ENCODE results near the gene NLRP6. TPM values are rescaled to one million over a fixed set of nuclear protein-coding genes. Genes with fewer than 3 reads are reported as not detected.
"Not testable (repeated sequence)": the region's sequence is repeated elsewhere in the genome, so short reads cannot be mapped to it uniquely, and the experiment has no call there.

Gene NLRP6
- total and polyA plus RNA-seq, 8 donors = 0.06 to 1.5 (median 0.17) TPM; not detected in 4

DNA sequence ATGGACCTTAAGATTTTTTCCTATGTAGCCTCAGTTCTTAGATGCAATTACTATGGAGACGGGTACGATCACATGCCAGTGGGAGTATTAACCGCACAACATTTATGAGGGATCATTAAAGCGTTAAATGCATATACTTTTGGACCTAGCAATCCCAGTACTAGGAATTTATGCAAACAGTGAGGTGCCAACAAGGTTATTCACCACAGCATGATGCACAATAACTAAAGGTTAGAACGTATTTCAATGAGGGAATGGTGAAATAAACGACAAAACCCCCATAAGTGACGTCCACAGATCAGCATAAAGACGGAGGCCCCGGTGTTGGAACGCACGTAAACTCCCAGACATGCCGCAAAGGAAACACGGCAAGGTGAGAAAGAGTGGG, 42.6 kb upstream of the NLRP6 start:
- H3K36me3 ChIP-seq = peaks cover 0 to 20% of the 10 kb centered on the region in 2 donors
- intact Hi-C loops (cut with DNase I) = no loop called here
- H3K4me3 ChIP-seq = peak overlapping the region; percentile 77 to 99
- H3K9me3 ChIP-seq = no peaks in the 10 kb centered on the region
- peak overlapping the region; percentile 80 to 99 for H3K27ac ChIP-seq
- ATAC-seq (peak; percentile 5), DNase-seq (no peak)
- H3K27me3 ChIP-seq = no peaks in the 10 kb centered on the region
- peaks cover 12 to 33% of the 10 kb centered on the region in 2 donors for H3K4me1 ChIP-seq
- TF ChIP-seq, protein P1, sequence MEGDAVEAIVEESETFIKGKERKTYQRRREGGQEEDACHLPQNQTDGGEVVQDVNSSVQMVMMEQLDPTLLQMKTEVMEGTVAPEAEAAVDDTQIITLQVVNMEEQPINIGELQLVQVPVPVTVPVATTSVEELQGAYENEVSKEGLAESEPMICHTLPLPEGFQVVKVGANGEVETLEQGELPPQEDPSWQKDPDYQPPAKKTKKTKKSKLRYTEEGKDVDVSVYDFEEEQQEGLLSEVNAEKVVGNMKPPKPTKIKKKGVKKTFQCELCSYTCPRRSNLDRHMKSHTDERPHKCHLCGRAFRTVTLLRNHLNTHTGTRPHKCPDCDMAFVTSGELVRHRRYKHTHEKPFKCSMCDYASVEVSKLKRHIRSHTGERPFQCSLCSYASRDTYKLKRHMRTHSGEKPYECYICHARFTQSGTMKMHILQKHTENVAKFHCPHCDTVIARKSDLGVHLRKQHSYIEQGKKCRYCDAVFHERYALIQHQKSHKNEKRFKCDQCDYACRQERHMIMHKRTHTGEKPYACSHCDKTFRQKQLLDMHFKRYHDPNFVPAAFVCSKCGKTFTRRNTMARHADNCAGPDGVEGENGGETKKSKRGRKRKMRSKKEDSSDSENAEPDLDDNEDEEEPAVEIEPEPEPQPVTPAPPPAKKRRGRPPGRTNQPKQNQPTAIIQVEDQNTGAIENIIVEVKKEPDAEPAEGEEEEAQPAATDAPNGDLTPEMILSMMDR (IDR thresholded peaks at IDR 0.05) = no peak

DNA sequence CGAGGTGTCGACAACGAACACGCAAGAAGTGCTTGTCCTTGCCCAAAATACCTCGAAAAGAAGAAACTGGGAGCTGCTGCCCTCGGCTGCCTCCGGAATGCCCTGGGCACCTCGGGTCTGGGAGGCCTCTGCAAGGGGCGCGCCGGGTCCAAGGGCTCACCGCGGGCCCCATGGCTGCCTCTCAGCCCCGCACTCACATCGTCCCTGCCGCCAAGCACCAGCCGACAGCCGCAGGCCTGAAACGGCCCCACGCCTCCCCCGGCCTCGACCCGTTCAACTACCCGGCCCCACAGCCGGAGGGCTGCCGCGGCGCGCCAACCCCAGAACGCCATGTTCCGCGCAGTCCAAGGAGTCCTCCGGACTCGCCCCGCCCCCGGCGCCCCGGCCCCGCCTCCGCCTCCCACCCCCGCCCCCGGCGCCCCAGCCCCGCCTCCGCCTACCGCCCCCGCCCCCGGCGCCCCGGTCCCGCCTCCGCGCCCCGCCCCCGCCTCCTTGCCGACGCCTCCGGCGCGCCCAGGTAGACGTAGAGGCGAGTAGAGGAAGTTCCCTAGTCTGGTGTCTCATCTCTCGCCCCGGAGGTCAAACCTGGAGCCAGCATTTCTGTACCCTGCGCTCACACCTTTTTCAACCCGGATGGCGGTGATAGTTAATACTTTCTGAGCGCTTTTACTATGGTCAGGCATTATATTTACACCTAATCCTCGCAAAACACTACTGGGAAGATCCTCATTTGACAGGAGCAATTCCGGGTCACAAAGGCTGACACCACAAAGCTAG, 42.0 kb upstream of the NLRP6 start, which contains the start of gene SIRT3:
Gene SIRT3 (minus strand): TSS at position 346 of the 777 bp plus-strand sequence. CDS start 14 bp downstream, at position 332.
- peak within 1 kb of the TSS; percentile 97 to 99 for H3K4me3 ChIP-seq
- peak within 1 kb of the TSS; percentile 93 to 99 for H3K27ac ChIP-seq
- intact Hi-C loops (cut with DNase I) = no loop called here
- peaks cover 0 to 26% of the 10 kb centered on the region in 2 donors for H3K36me3 ChIP-seq
- peaks cover 12 to 33% of the 10 kb centered on the region in 2 donors for H3K4me1 ChIP-seq
- TF ChIP-seq, protein P1 (IDR thresholded peaks at IDR 0.05) = peak in 1 of 2 donors; percentile 14
- H3K9me3 ChIP-seq = no peaks in the 10 kb centered on the region
- peak; percentile 95 for ATAC-seq
- peak; percentile 84 to 95 (median 89) for DNase-seq
- H3K27me3 ChIP-seq = no peaks in the 10 kb centered on the region

DNA sequence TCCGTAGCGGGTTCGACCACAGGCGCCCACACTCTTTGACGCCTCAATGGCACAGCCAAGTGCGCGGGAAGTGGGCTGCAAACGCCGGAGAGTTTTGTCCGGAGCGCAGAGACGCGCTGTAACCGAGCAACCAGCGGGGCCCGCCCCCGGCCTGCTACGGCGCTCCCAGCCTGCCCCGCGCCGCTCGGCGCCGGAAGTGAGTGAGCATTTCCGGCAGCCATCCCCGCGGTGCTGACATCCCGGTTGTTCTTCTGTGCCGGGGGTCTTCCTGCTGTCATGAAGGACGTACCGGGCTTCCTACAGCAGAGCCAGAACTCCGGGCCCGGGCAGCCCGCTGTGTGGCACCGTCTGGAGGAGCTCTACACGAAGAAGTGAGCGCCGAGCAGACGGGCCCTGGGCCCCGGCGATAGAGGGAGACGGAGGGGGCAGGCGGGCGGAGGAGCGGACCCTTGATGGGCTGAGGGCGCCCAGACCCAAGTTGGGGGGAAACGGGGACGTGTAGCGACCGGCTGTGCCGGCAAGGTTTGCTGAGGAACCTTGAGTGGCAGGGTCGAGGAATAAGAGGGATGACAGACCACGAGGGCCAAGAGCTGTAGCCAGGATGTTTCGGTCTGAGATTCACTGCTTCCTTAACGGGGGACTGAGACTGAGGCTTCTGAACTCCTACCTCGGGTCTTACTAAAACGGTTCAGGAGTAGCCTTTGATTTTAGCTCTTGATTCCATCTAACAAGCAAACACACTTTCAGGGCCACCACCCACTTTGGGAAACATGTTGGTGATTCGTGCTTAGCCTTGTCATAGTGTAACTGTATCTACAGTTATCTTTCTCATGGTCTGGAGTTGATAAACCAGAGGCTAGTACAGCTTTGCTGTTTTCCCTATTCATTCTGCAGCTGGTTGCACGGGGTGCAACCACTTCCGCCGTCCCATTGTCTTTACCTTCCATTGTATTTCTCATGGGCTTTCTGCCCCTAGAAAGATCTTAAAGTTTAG, 41.1 kb upstream of the NLRP6 start, which contains the start of gene PSMD13:
Gene PSMD13 (plus strand): TSS at position 203 of the 994 bp plus-strand sequence. CDS start 74 bp downstream, at position 277.
- TF ChIP-seq, protein P1 (IDR thresholded peaks at IDR 0.05) = no peak
- ATAC-seq (peak; percentile 96), DNase-seq (peak in 3 of 4 donors; percentile 88 to 96 (median 93))
- Histone ChIP-seq H3K27me3 (no peaks in the 10 kb centered on the region), H3K4me3 (peak within 1 kb of the TSS; percentile 97 to 99), H3K9me3 (no peaks in the 10 kb centered on the region), H3K4me1 (peaks cover 12 to 33% of the 10 kb centered on the region in 2 donors), H3K36me3 (peaks cover 0 to 35% of the 10 kb centered on the region in 2 donors), H3K27ac (peak within 1 kb of the TSS; percentile 93 to 99)
- intact Hi-C loops (cut with DNase I) = no loop called here

DNA sequence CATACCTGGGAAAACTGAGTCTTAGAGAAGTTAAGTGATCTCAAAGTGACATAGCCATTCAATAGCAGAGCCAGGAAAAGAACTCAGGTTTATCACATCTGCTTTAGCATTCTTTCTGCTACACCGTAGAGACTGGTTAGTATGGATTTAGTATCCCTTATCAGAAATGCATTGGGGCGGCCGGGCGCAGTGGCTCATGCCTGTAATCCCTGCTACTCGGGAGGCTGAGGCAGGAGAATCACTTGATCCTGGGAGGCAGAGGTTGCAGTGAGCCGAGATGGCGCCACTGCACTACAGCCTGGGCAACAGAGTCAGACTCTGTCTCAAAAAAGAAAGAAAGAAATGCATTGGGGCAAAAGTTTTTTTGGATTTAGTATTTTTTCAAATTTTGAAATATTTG, 39.9 kb upstream of the NLRP6 start:
- DNase-seq; intact Hi-C loops (cut with DNase I); H3K9me3 ChIP-seq; ATAC-seq; H3K27me3 ChIP-seq; H3K27ac ChIP-seq: not testable (repeated sequence)
- H3K4me1 ChIP-seq = peaks cover 12 to 33% of the 10 kb centered on the region in 2 donors
- H3K4me3 ChIP-seq = peak overlapping the region in 1 of 2 donors; percentile 99
- peaks cover 0 to 45% of the 10 kb centered on the region in 2 donors for H3K36me3 ChIP-seq

DNA sequence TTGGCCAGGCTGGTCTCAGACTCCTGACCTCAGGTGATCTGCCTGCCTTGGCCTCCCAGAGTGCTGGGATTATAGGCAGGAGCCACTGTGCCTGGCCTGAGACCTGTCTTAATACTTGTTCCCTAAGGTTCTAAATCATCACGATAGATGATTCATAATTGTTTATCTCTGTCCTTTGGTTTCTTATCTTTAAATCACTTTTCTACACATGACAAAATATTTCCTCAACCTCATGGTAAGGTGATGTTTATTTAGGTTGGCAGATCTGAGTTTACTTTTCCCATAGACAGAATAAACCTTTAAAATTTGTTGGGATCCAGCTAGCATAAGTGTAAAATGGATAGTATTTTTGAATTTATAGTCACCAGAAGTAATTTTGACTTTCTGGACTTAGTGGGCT, 37.9 kb upstream of the NLRP6 start:
- peaks cover 0 to 65% of the 10 kb centered on the region in 2 donors for H3K36me3 ChIP-seq
- no peak for ATAC-seq

More for the DNA sequence above, 37.9 kb upstream of the NLRP6 start:
- Histone ChIP-seq H3K4me3 (no peak overlapping the region), H3K27me3 (no peaks in the 10 kb centered on the region), H3K9me3 (no peaks in the 10 kb centered on the region), H3K27ac (no peak overlapping the region), H3K4me1 (peaks cover 11 to 28% of the 10 kb centered on the region in 2 donors)
- TF ChIP-seq, protein P1 (IDR thresholded peaks at IDR 0.05) = no peak
- intact Hi-C loops (cut with DNase I) = no loop called here
- DNase-seq = no peak

All from left lung (tissue), 10 donors.